Measurements from ENCODE around the gene OR4D11.

- no peak for TF ChIP-seq CTCF (IDR thresholded peaks at IDR 0.05)
- no peak for TF ChIP-seq POLR2A (IDR thresholded peaks at IDR 0.05)
Observed at GRCh38 chr11:59503276-59503675, at the start of gene OR4D11.
